ENCODE results near the gene ZNF33B.
"Not testable (repeated sequence)": the region's sequence is repeated elsewhere in the genome, so short reads cannot be mapped to it uniquely, and the experiment has no call there.

Gene ZNF33B

DNA sequence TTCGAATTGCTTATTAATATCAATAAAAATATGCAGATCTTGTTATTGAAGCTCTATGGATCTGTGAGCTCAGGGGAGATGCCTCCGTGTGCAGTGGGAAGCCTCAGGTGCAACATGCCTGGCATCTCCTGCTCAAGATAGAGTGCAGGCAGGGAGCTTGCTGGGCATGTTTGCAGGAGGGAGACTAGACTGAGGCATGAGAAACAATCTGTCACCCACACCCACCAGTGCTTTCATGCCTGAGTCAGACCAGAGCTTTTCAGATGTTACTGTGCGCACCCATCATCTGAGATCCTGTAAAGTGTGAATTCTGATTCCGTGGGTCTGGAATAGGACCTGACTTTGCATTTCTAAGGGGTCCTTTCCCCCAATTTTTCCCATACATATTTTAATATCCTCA is 62.0 kb downstream of the ZNF33B start:
- Histone ChIP-seq H3K9me2 (replicated peaks; ENCODE audit: control insufficient read depth, low read length) (no peaks in the 10 kb centered on the region), H3K4me2 (ENCODE audit: low read length) (no peak overlapping the region), H3K79me2 (ENCODE audit: control insufficient read depth, low read length) (no peaks in the 10 kb centered on the region), H3K4me1 (ENCODE audit: control insufficient read depth, low read length) (peaks cover 13% of the 10 kb centered on the region), H3K9me3 (ENCODE audit: control insufficient read depth, insufficient read depth, low read length) (0 out of 2 replicates have a peak, but pooled peaks cover 2% of the 10 kb centered on the region), H3K36me3 (ENCODE audit: control insufficient read depth, low read length) (no peaks in the 10 kb centered on the region), H3K4me3 (ENCODE audit: low read length) (no peak overlapping the region), H3F3A (ENCODE audit: control insufficient read depth, insufficient read depth) (no peaks in the 10 kb centered on the region), H3K27me3 (ENCODE audit: control insufficient read depth, low read length) (no peaks in the 10 kb centered on the region), H3K27ac (ENCODE audit: low read depth, low read length) (no peak overlapping the region), H4K20me1 (ENCODE audit: control insufficient read depth, insufficient read depth, low read depth, low read length) (no peaks in the 10 kb centered on the region)
- TF ChIP-seq CTCF (IDR thresholded peaks at IDR 0.05; ENCODE audit: low read depth, low read length, poor library complexity, severe bottlenecking), result no peak
- TF ChIP-seq EZH2phosphoT487 (IDR thresholded peaks at IDR 0.05; ENCODE audit: borderline replicate concordance, low read length), result no peak

- peaks cover 10% of the 10 kb centered on the region; the same call in 1 of the 2 replicates for H3K9me3 ChIP-seq (ENCODE audit: control insufficient read depth, insufficient read depth, low read length)
- H3K4me2 ChIP-seq (ENCODE audit: low read length), result no peak overlapping the region
- H4K20me1 ChIP-seq (ENCODE audit: control insufficient read depth, insufficient read depth, low read depth, low read length), result no peaks in the 10 kb centered on the region
- H3K79me2 ChIP-seq (ENCODE audit: control insufficient read depth, low read length), result no peaks in the 10 kb centered on the region
- H3K27me3 ChIP-seq (ENCODE audit: control insufficient read depth, low read length), result no peaks in the 10 kb centered on the region
- peaks cover 13% of the 10 kb centered on the region for H3K4me1 ChIP-seq (ENCODE audit: control insufficient read depth, low read length)
- no peak overlapping the region for H3K27ac ChIP-seq (ENCODE audit: low read depth, low read length)
- no peak for TF ChIP-seq EZH2phosphoT487 (IDR thresholded peaks at IDR 0.05; ENCODE audit: borderline replicate concordance, low read length)
- TF ChIP-seq CTCF (IDR thresholded peaks at IDR 0.05; ENCODE audit: low read depth, low read length, poor library complexity, severe bottlenecking), result no peak
- no peaks in the 10 kb centered on the region for H3K36me3 ChIP-seq (ENCODE audit: control insufficient read depth, low read length)
- no peaks in the 10 kb centered on the region for H3F3A ChIP-seq (ENCODE audit: control insufficient read depth, insufficient read depth)
- no peak overlapping the region for H3K4me3 ChIP-seq (ENCODE audit: low read length)
- H3K9me2 ChIP-seq (replicated peaks; ENCODE audit: control insufficient read depth, low read length), result no peaks in the 10 kb centered on the region
Observed at GRCh38 chr10:42574336-42574735, 64.0 kb downstream of the ZNF33B start.

DNA sequence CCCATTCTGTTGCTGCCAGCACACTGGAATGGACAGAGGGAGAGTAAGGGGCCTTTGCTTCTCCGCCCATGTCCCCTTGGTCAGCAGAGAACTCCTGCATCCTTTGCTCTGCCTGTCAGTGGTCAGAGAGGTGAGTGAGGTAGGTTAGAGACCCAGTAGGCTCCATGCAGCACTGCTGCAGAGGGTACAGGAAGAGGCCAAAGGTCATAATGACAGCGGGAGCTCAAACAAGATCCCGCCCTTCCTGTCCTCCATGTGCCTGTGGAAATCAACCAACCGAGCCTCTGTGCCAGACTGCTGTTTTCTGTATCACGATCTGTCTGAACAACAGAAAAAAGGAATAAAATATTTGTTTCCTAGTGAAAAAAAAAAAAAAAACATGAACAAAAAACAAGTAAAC is 81.4 kb downstream of the ZNF33B start:
- H3K27ac ChIP-seq (ENCODE audit: low read depth, low read length), result no peak overlapping the region
- H3K9me2 ChIP-seq (replicated peaks; ENCODE audit: control insufficient read depth, low read length), result no peaks in the 10 kb centered on the region
- TF ChIP-seq EZH2phosphoT487 (IDR thresholded peaks at IDR 0.05; ENCODE audit: borderline replicate concordance, low read length) (no peak), CTCF (IDR thresholded peaks at IDR 0.05; ENCODE audit: low read depth, low read length, poor library complexity, severe bottlenecking) (no peak)
- H3K4me3 ChIP-seq (ENCODE audit: low read length), result no peak overlapping the region
- H3K79me2 ChIP-seq (ENCODE audit: control insufficient read depth, low read length), result peaks cover 7% of the 10 kb centered on the region
- no peaks in the 10 kb centered on the region for H3F3A ChIP-seq (ENCODE audit: control insufficient read depth, insufficient read depth)
- no peaks in the 10 kb centered on the region for H3K27me3 ChIP-seq (ENCODE audit: control insufficient read depth, low read length)
- peaks cover 19% of the 10 kb centered on the region for H3K4me1 ChIP-seq (ENCODE audit: control insufficient read depth, low read length)
- peaks cover 5% of the 10 kb centered on the region; the same call in 1 of the 2 replicates for H3K36me3 ChIP-seq (ENCODE audit: control insufficient read depth, low read length)
- H4K20me1 ChIP-seq (ENCODE audit: control insufficient read depth, insufficient read depth, low read depth, low read length), result no peaks in the 10 kb centered on the region
- H3K4me2 ChIP-seq (ENCODE audit: low read length), result no peak overlapping the region
- no peaks in the 10 kb centered on the region for H3K9me3 ChIP-seq (ENCODE audit: control insufficient read depth, insufficient read depth, low read length)

DNA sequence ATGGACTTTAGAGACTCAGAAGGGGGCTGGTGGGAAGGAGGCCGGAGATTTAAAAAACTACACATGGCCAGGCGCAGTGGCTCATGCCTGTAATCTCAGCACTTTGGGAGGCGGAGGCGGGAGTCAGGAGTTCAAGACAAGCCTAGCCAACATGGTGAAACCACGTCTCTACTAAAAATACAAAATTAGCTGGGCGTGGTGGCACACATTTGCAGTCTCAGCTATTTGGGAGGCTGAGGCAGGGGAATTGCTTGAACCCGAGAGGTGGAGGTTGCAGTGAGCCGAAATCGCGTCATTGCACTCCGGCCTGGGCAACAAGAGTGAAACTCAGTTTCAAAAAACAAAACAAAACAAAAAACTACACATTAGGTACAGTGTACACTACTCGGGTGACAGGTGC is 84.8 kb downstream of the ZNF33B start:
- Histone ChIP-seq H3K4me1 (ENCODE audit: control insufficient read depth, low read length) (peaks cover 27% of the 10 kb centered on the region), H3K4me3 (ENCODE audit: low read length) (peak overlapping the region; percentile 93), H3K4me2 (ENCODE audit: low read length) (peak overlapping the region; percentile 100), H3K79me2 (ENCODE audit: control insufficient read depth, low read length) (peaks cover 37% of the 10 kb centered on the region), H3K36me3 (ENCODE audit: control insufficient read depth, low read length) (peaks cover 34% of the 10 kb centered on the region)
- not testable (repeated sequence) for H4K20me1 ChIP-seq (ENCODE audit: control insufficient read depth, insufficient read depth, low read depth, low read length); H3K27ac ChIP-seq (ENCODE audit: low read depth, low read length); H3K9me3 ChIP-seq (ENCODE audit: control insufficient read depth, insufficient read depth, low read length); H3F3A ChIP-seq (ENCODE audit: control insufficient read depth, insufficient read depth); H3K9me2 ChIP-seq (replicated peaks; ENCODE audit: control insufficient read depth, low read length); H3K27me3 ChIP-seq (ENCODE audit: control insufficient read depth, low read length)

Data from DOHH2 (cell line).